Caco-2 (cell line): ENCODE results near the gene FXYD7. TPM values are rescaled to one million over a fixed set of nuclear protein-coding genes. Genes with fewer than 3 reads are reported as not detected.

Experiments used
- BruUV-seq: library from RNA; stranded (reverse); fragments of 400-500 nt; replicated peaks from 2 replicates; lab custom pipeline; 2021; lab: Mats Ljungman, UMichigan
- CTCF ChIA-PET: fragments of 300-600 bp; sonication (Branson Sonifier 250); formaldehyde crosslinking; loops from one replicate; lab custom pipeline; 2022; ENCODE audit warnings: antibody characterized with exemption; lab: Charles Lee
- POLR2A ChIA-PET: fragments of 300-600 bp; sonication (Branson Sonifier 250); formaldehyde crosslinking; loops from one replicate; lab custom pipeline; 2022; ENCODE audit warnings: antibody characterized with exemption; lab: Charles Lee
- DNase-seq, 2 experiments: peaks; one replicate each; pipeline versions ENCODE4 v3.0.0 to v3.0.0-alpha.2; 2020 to 2022
- H3K27me3 ChIP-seq: replicated peaks from 2 replicates; pipeline ENCODE4 v1.6.0; 2011; ENCODE audit warnings: low read length; ENCODE audit not compliant: control insufficient read depth, insufficient read depth
- H3K36me3 ChIP-seq: 2 replicates; pipeline ENCODE4 v1.5.1; 2011; ENCODE audit warnings: low read length; ENCODE audit not compliant: control insufficient read depth, insufficient read depth
- H3K4me1 ChIP-seq: fragments of 250-450 bp; sonication (Bioruptor Pico); 2 replicates; pipeline ENCODE4 v1.5.1; 2020; ENCODE audit warnings: mild to moderate bottlenecking
- H3K4me3 ChIP-seq: 2 replicates; pipeline ENCODE4 v1.5.1; 2011; ENCODE audit warnings: low read depth, mild to moderate bottlenecking, control low read depth, low read length
- H3K9me3 ChIP-seq: fragments of 250-450 bp; sonication (Bioruptor Pico); 2 replicates; pipeline ENCODE4 v1.5.1; 2020; ENCODE audit warnings: mild to moderate bottlenecking, moderate library complexity
- H3K27ac Mint-ChIP-seq: one replicate; pipeline ENCODE4 v1.8.0; 2022; ENCODE audit warnings: mixed read lengths; ENCODE audit not compliant: unreplicated experiment
- H3K27me3 Mint-ChIP-seq: one replicate; pipeline ENCODE4 v1.8.0; 2022; ENCODE audit warnings: mixed read lengths; ENCODE audit not compliant: insufficient read depth, unreplicated experiment
- H3K36me3 Mint-ChIP-seq: one replicate; pipeline ENCODE4 v1.8.0; 2022; ENCODE audit warnings: mild to moderate bottlenecking, mixed read lengths; ENCODE audit not compliant: insufficient read depth, unreplicated experiment
- H3K4me1 Mint-ChIP-seq: one replicate; pipeline ENCODE4 v1.8.0; 2022; ENCODE audit warnings: low read depth, mixed read lengths; ENCODE audit not compliant: unreplicated experiment
- H3K4me3 Mint-ChIP-seq: one replicate; pipeline ENCODE4 v1.8.0; 2022; ENCODE audit warnings: mild to moderate bottlenecking, moderate library complexity, mixed read lengths; ENCODE audit not compliant: unreplicated experiment
- H3K9me3 Mint-ChIP-seq: one replicate; pipeline ENCODE4 v1.8.0; 2022; ENCODE audit warnings: mixed read lengths; ENCODE audit not compliant: unreplicated experiment
- CTCF ChIP-seq, 2 experiments: fragments of 200-600 bp in 1 of 2; IDR thresholded peaks; 1 replicate in 1 of 2; 2 replicates in 1 of 2; pipeline versions ENCODE4 v1.5.1 to v1.8.0; 2011 to 2022; ENCODE audit warnings: antibody characterized with exemption in 1 of 2, control low read depth in 1 of 2, inconsistent platforms in 1 of 2, low read depth in 1 of 2, low read length in 1 of 2, mild to moderate bottlenecking in 1 of 2, moderate library complexity in 1 of 2; ENCODE audit not compliant: insufficient read depth in 1 of 2, severe bottlenecking in 1 of 2, unreplicated experiment in 1 of 2
- intact Hi-C: fragments of 100-400 bp; cut with micrococcal nuclease; formaldehyde crosslinking; loops from one replicate; pipeline ENCODE4 v1.10.0; 2022; ENCODE audit not compliant: unreplicated experiment
- total RNA-seq: library from RNA; stranded (reverse); gene quantifications from 2 replicates; pipeline ENCODE4 v1.2.3, GENCODE V29; 2022

Gene FXYD7
- total RNA-seq, 1 experiment from 2014 or later, result not detected

- Mint-ChIP-seq H3K4me1 (peaks cover 6% of the 10 kb centered on the region), H3K4me3 (no peak overlapping the region), H3K36me3 (peaks cover 5% of the 10 kb centered on the region), H3K9me3 (peaks cover 3% of the 10 kb centered on the region), H3K27ac (no peak overlapping the region), H3K27me3 (peaks cover 9% of the 10 kb centered on the region)
- BruUV-seq, result no TSS peak
- H3K9me3 ChIP-seq, result peaks cover 11% of the 10 kb centered on the region; the same call in 1 of the 2 replicates
- POLR2A ChIA-PET, result no interaction called here
- no peaks in the 10 kb centered on the region for H3K27me3 ChIP-seq
- no peak for DNase-seq
- CTCF ChIA-PET, result no interaction called here
- H3K4me1 ChIP-seq, result 0 out of 2 replicates have a peak, but pooled peaks cover 8% of the 10 kb centered on the region
- TF ChIP-seq CTCF (IDR thresholded peaks at IDR 0.05; ENCODE audit: insufficient read depth in 1 of 2, low read depth in 1 of 2, low read length in 1 of 2, severe bottlenecking in 1 of 2, unreplicated experiment in 1 of 2), result no peak
- no peaks in the 10 kb centered on the region for H3K36me3 ChIP-seq
- no peak overlapping the region for H3K4me3 ChIP-seq
- intact Hi-C loops, result no loop called here
Measured at GRCh38 chr19:35159606-35160005, 16.6 kb downstream of the FXYD7 start.

GRCh38 chr19:35160629-35161433 is 17.8 kb downstream of the FXYD7 start:
- intact Hi-C loops, result no loop called here
- no TSS peak for BruUV-seq
- H3K4me1 Mint-ChIP-seq, result no peaks in the 10 kb centered on the region
- no peaks in the 10 kb centered on the region for H3K27me3 ChIP-seq
- H3K36me3 Mint-ChIP-seq, result peaks cover 6% of the 10 kb centered on the region
- no peak overlapping the region for H3K4me3 Mint-ChIP-seq
- CTCF ChIA-PET, result no interaction called here
- no peak overlapping the region for H3K27ac Mint-ChIP-seq
- H3K36me3 ChIP-seq, result no peaks in the 10 kb centered on the region
- TF ChIP-seq CTCF (IDR thresholded peaks at IDR 0.05; ENCODE audit: insufficient read depth in 1 of 2, low read depth in 1 of 2, low read length in 1 of 2, severe bottlenecking in 1 of 2, unreplicated experiment in 1 of 2), result no peak
- peaks cover 4% of the 10 kb centered on the region for H3K27me3 Mint-ChIP-seq
- H3K9me3 ChIP-seq, result peaks cover 22% of the 10 kb centered on the region
- H3K4me3 ChIP-seq, result no peak overlapping the region
- no peak for DNase-seq
- POLR2A ChIA-PET, result no interaction called here
- H3K4me1 ChIP-seq, result no peaks in the 10 kb centered on the region
- H3K9me3 Mint-ChIP-seq, result peaks cover 12% of the 10 kb centered on the region

- H3K4me3 ChIP-seq, result no peak overlapping the region
- no peak overlapping the region for H3K27ac Mint-ChIP-seq
- peaks cover 17% of the 10 kb centered on the region for H3K9me3 Mint-ChIP-seq
- peaks cover 6% of the 10 kb centered on the region for H3K36me3 Mint-ChIP-seq
- H3K27me3 ChIP-seq, result no peaks in the 10 kb centered on the region
- CTCF ChIA-PET, result no interaction called here
- no peaks in the 10 kb centered on the region for H3K4me1 Mint-ChIP-seq
- intact Hi-C loops, result no loop called here
- H3K9me3 ChIP-seq, result peaks cover 27% of the 10 kb centered on the region
- peaks cover 1% of the 10 kb centered on the region for H3K27me3 Mint-ChIP-seq
- H3K4me1 ChIP-seq, result no peaks in the 10 kb centered on the region
- POLR2A ChIA-PET, result no interaction called here
- no TSS peak for BruUV-seq
- no peak overlapping the region for H3K4me3 Mint-ChIP-seq
- no peak for TF ChIP-seq CTCF (IDR thresholded peaks at IDR 0.05; ENCODE audit: insufficient read depth in 1 of 2, low read depth in 1 of 2, low read length in 1 of 2, severe bottlenecking in 1 of 2, unreplicated experiment in 1 of 2)
- no peaks in the 10 kb centered on the region for H3K36me3 ChIP-seq
- no peak for DNase-seq
Measured at GRCh38 chr19:35161434-35161743, 18.3 kb downstream of the FXYD7 start.
